ENCODE results near the gene THRAP3. TPM values are rescaled to one million over a fixed set of nuclear protein-coding genes. Genes with fewer than 3 reads are reported as not detected.
A peak's percentile ranks its signal among the peaks of the same experiment; 100 is the strongest.
"Not testable (repeated sequence)": the region's sequence is repeated elsewhere in the genome, so short reads cannot be mapped to it uniquely, and the experiment has no call there.

Gene THRAP3
- total RNA-seq, 2 experiments from 2014 or later: 142 to 167 TPM

DNA sequence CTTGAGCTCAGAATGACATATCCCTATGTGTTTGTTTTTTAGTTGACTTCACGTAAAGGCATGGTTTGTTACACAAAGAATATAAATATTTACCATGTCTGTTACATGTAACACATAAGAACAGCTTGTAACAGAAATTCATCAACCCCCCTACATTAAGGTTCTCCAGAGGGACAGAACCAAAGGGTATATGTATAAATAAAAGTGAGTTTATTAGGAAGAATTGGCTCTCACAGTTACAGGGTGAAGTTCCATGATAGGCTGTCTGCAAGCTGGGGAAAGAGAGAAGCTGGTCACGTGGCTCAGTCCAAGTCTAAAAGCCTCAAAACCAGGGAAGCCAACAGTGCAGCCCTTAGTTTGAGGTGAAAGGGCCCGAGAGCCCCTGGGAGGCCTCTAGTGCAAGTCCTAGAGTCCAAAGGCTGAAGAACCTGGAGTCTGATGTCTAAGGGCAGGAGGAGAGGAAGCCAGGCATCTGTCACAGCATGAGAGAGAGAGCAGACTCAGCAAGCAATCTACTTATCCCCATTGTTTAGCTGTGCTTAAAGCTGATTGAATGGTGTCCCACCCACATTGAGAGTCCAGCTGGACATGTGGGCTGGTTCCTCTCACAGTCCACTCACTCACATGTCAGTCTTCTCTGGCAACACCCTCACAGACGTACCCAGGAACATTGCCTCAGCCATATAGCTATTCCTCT is 15.8 kb downstream of the THRAP3 start:
- Mint-ChIP-seq H3K36me3 (ENCODE audit: low read depth) (peaks cover 32% of the 10 kb centered on the region), H3K27ac (no peak overlapping the region), H3K9me3 (no peaks in the 10 kb centered on the region), H3K27me3 (no peaks in the 10 kb centered on the region), H3K4me3 (no peak overlapping the region), H3K4me1 (peaks cover 23% of the 10 kb centered on the region)
- ChIA-PET CTCF (interaction anchor here (1.3 kb wide), 1 partner anchor 21 kb away, joined by 3 read pairs; no protein-coding TSS in a partner anchor), POLR2A (interaction anchor here (0.6 to 0.7 kb wide), 2 partner anchors 28 to 83 kb away, joined by 5 to 6 read pairs; no protein-coding TSS in a partner anchor)
- DNase-seq: no peak

DNA sequence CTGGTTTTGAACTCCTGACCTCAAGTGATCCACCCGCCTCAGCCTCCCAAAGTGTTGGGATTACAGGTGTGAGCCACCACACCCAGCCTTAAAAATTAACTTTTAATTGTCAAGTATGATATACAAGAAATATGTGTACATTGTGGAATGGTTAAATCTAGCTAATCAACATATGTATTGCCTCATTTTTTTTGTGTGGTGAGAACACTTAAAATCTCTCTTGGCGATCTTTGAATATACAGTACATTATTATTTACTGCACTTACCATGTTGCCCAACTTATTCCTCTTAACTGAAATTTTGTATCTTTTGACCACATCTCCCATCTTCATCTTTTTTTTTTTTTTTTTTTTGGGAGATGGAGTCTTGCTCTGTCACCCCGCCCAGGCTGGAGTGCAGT is 23.3 kb downstream of the THRAP3 start:
- Mint-ChIP-seq H3K36me3 (ENCODE audit: low read depth) (peaks cover 27% of the 10 kb centered on the region), H3K27me3 (no peaks in the 10 kb centered on the region), H3K27ac (no peak overlapping the region), H3K4me3 (no peak overlapping the region), H3K9me3 (no peaks in the 10 kb centered on the region), H3K4me1 (peaks cover 22% of the 10 kb centered on the region)
- ChIA-PET POLR2A (no interaction called here), CTCF (interaction anchor here (0.9 kb wide), 1 partner anchor 23 kb away, joined by 3 read pairs; no protein-coding TSS in a partner anchor)
- DNase-seq: no peak

DNA sequence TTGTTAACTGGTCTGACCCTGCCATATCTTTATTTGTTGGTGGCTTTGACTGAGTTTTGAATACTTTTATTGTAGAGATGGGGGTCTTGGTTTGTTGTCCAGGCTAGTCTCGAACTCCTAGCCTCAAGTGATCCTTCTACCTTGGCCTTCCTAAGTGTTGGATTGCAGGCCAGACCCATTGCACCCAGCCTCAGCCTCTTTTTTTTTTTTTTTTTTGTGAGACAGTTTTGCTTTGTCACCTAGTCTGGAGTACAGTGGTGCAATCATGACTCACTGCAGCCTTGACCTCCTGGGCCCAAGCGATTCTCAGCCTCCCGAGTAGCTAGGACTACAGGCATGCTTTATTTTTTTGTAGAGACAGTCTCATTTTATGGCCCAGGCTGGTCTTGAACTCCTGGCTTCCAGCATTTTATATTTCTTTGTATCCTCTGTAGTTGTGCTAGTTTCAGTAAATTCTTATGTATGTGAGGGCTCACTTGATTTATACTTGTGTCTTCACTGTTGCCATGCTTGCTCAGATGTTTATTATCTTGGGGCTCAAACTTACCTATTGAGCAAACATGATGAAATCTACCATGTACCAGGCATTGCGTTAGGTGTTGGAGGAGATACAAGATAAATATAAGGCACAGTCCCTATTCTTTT is 24.1 kb downstream of the THRAP3 start:
- H3K4me3 Mint-ChIP-seq: no peak overlapping the region
- DNase-seq: no peak
- H3K36me3 Mint-ChIP-seq (ENCODE audit: low read depth): peaks cover 27% of the 10 kb centered on the region
- ChIA-PET POLR2A (no interaction called here), CTCF (interaction anchor here (0.9 to 1.0 kb wide), 3 partner anchors 13 to 24 kb away, joined by 3 read pairs; partner anchors contain the start of gene THRAP3)
- H3K9me3 Mint-ChIP-seq: no peaks in the 10 kb centered on the region
- H3K27me3 Mint-ChIP-seq: no peaks in the 10 kb centered on the region
- peak overlapping the region; percentile 9 for H3K27ac Mint-ChIP-seq
- H3K4me1 Mint-ChIP-seq: peaks cover 25% of the 10 kb centered on the region

DNA sequence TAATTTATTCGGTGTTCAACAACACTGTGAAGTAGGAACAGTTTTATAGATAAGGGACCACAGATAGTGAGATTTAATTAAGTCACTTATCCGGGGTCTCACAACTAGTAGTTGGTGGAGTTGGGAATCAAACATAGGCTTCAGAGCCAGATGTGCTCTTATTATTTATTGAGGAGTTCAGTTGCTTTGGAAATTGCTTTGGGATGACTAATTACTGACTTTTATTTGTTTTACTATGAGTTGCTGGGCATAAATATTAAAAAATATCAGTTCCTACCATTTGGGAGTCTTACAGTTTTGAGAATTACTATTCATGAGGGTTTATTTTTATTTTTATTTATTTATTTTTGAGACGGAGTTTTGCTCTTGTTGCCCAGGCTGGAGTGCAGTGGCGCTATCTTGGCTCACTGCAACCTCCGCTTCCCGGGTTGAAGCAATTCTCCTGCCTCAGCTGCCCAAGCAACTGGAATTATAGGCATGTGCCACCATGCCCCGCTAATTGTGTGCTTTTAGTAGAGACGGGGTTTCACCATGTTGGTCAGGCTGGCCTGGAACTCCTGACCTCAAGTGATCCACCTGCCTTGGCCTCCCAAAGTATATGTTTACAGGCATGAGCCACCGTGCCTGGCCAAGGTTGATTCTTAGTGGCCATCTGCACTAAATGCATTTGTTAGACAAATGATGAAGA is 27.7 kb downstream of the THRAP3 start:
- peaks cover 28% of the 10 kb centered on the region for H3K4me1 Mint-ChIP-seq
- no peaks in the 10 kb centered on the region for H3K9me3 Mint-ChIP-seq

DNA sequence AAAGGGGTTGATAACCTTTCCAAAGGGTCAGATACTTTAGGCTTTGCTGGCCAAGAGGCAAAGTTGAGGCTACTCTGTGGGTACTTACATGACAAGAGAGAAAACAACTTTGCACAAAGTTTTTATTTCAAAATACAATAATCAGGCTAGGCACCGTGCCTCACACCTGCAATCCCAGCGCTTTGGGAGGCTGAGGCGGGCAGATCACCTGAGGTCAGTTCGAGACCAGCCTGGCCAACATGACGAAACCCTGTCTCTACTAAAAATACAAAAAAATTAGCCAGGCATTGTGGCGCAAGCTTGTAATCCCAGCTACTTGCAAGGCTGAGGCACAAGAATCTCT is 28.2 kb downstream of the THRAP3 start:
- H3K9me3 Mint-ChIP-seq, POLR2A ChIA-PET, DNase-seq, H3K4me3 Mint-ChIP-seq, H3K27me3 Mint-ChIP-seq, H3K27ac Mint-ChIP-seq: not testable (repeated sequence)
- H3K4me1 Mint-ChIP-seq: peaks cover 29% of the 10 kb centered on the region
- peaks cover 18% of the 10 kb centered on the region for H3K36me3 Mint-ChIP-seq (ENCODE audit: low read depth)
- CTCF ChIA-PET: interaction anchor here (0.6 kb wide), 1 partner anchor 119 kb away, joined by 3 read pairs; no protein-coding TSS in a partner anchor

More for the DNA sequence above, 27.7 kb downstream of the THRAP3 start:
- POLR2A ChIA-PET: no interaction called here
- CTCF ChIA-PET: interaction anchor here (0.6 kb wide), 1 partner anchor 118 kb away, joined by 3 read pairs; no protein-coding TSS in a partner anchor
- Mint-ChIP-seq H3K27me3 (no peaks in the 10 kb centered on the region), H3K4me3 (no peak overlapping the region), H3K36me3 (ENCODE audit: low read depth) (peaks cover 17% of the 10 kb centered on the region), H3K27ac (no peak overlapping the region)
- no peak for DNase-seq

DNA sequence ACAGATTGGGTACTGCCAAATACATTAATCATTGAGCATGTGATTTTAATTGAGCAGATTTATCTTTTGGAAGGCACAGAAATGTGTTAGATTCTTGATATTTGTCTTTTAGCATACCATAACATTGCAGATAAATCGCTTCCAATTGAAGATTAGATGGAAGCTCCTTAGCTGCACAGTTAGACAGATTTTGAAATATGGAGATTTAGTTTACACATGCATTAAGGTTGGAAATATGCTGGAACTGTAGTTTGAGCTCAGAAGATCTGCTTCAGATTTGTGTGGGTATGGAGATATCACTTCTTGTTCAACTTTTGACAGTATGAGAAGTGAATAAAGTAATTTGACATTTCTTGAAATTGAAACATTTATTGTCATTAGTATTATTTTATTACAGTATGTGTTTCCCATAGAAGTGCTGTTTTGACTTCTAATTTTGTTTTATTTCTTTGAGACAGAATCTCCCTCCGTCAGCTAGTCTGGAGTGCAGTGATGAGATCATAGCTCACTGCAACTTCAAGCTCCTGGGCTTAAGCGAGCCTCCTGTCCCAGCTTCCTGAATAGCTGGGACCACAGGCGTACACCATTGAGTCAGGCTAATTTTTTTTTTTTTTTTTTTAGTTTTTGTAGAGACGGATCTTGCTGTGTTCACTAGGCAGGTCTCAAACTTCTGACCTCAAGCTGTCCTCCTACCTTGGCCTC is 29.1 kb downstream of the THRAP3 start:
- Mint-ChIP-seq H3K9me3 (no peaks in the 10 kb centered on the region), H3K36me3 (ENCODE audit: low read depth) (peaks cover 16% of the 10 kb centered on the region), H3K4me1 (peaks cover 29% of the 10 kb centered on the region), H3K4me3 (no peak overlapping the region), H3K27me3 (no peaks in the 10 kb centered on the region), H3K27ac (no peak overlapping the region)
- POLR2A ChIA-PET: interaction anchor here (0.7 kb wide), 1 partner anchor 92 kb away, joined by 3 read pairs; no protein-coding TSS in a partner anchor
- DNase-seq: no peak
- CTCF ChIA-PET: interaction anchor here (1.2 to 1.4 kb wide), 2 partner anchors 21 to 104 kb away, joined by 3 read pairs; partner anchors contain the start of gene TRAPPC3

DNA sequence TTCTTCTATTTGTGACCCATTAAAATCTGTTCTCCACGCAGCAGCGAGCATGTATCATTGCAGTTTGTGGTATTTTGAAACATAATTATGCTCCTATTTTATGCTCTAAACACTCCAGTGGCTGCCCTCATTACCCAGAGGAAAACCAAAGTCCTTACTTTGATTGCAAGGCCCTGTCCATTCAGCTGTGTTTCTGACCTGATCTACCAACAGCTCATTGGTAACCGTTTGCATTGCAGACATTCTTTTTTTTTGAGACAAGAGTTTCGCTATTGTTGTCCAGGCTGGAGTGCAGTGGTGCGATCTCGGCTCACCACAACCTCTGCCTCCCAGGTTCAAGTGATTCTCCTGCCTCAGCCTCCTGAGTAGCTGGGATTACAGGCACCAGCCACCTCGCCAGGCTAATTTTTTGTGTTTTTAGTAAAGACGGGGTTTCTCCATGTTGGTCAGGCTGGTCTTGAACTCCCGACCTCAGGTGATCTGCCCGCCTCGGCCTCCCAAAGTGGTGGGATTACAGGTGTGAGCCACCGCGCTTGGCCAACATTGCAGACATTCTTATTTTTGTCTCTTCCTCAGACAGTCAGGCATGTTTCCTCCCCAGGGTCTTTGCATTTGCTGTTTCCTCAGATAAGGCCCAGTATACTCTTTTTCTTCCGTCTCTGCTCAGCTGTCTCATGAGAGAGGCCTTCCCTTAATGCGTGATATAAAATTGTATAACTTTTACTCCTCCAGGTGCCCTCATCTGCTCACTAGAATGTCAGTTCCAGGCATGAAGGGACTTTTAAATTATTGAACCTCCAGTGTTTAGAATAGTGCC is 32.5 kb downstream of the THRAP3 start:
- CTCF ChIA-PET: interaction anchor here (0.8 to 0.9 kb wide), 2 partner anchors 9 to 32 kb away, joined by 3 read pairs; no protein-coding TSS in a partner anchor
- POLR2A ChIA-PET: no interaction called here
- H3K9me3 Mint-ChIP-seq: no peaks in the 10 kb centered on the region

DNA sequence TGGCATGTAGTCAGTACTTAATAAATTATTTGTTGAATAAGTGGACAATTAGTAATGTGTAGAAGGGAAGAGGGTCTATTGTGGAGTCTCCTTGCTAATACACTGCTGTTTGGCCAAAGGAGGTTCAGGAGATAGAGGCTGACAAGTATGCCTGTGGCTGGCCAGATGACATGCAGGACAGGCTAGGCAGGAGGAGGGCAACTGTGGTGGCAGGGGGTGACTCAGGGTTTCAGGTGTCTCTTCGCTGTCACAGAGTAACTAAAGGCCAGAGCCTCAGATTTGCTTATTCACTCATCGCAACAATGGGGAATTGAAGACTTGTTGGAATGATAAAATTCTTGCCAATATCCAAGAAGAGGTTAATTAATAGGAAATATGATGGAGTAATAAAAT is 33.1 kb downstream of the THRAP3 start:
- ChIA-PET CTCF (no interaction called here), POLR2A (no interaction called here)
- Mint-ChIP-seq H3K27ac (peak overlapping the region; percentile 14), H3K36me3 (ENCODE audit: low read depth) (peaks cover 22% of the 10 kb centered on the region), H3K4me3 (no peak overlapping the region), H3K27me3 (no peaks in the 10 kb centered on the region), H3K4me1 (peaks cover 12% of the 10 kb centered on the region), H3K9me3 (no peaks in the 10 kb centered on the region)
- no peak for DNase-seq

More for the DNA sequence above, 32.5 kb downstream of the THRAP3 start:
- Mint-ChIP-seq H3K4me3 (no peak overlapping the region), H3K36me3 (ENCODE audit: low read depth) (peaks cover 21% of the 10 kb centered on the region), H3K27me3 (no peaks in the 10 kb centered on the region), H3K27ac (no peak overlapping the region), H3K4me1 (peaks cover 13% of the 10 kb centered on the region)
- no peak for DNase-seq

DNA sequence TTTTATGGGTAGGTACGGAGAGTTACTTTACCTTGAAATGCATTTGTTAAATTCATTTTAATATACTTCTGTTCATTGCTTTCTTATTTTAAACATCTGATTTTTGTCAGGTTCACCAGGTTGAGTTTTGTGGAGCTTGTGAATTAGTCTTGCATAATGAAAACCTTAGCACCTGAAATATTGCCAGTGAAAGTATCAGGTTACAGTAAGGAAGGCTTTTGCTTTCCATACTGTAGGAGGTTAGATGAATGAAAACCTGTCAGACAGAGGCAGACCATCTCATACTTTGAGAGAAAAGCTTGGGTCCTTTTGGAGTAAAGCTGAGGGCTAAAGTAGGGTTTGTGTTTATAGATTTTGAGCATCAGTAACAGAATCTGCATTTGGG is 34.7 kb downstream of the THRAP3 start:
- Mint-ChIP-seq H3K27ac (no peak overlapping the region), H3K4me3 (no peak overlapping the region), H3K27me3 (no peaks in the 10 kb centered on the region), H3K9me3 (no peaks in the 10 kb centered on the region), H3K36me3 (ENCODE audit: low read depth) (peaks cover 27% of the 10 kb centered on the region), H3K4me1 (peaks cover 10% of the 10 kb centered on the region)
- ChIA-PET POLR2A (no interaction called here), CTCF (interaction anchor here (0.9 kb wide), 1 partner anchor 15 kb away, joined by 3 read pairs; no protein-coding TSS in a partner anchor)
- no peak for DNase-seq

DNA sequence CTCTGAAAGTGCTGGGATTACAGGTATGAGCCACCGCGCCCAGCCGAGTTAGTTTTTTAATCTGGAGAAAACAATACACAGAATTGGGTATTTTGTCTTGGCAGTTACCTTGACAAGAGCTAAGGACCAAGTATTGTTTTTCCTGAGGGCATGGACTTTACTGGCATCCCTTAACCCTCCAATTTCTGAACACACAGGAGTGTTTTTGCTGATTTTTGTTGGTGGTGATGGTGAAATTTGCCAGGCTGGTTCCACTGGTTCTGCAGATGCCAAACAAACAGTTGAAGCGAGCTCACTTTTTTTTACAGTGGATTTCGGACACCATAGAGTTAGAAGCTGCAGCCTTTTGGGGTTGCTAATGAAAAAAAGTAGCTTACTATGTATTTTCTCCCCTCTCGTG is 44.7 kb downstream of the THRAP3 start:
- POLR2A ChIA-PET: no interaction called here
- H3K27ac Mint-ChIP-seq: no peak overlapping the region
- CTCF ChIA-PET: interaction anchor here (0.9 to 1.7 kb wide), 4 partner anchors 9 to 31 kb away, joined by 3 to 5 read pairs (median 4); no protein-coding TSS in a partner anchor
- no peaks in the 10 kb centered on the region for H3K9me3 Mint-ChIP-seq
- no peak for DNase-seq
- H3K27me3 Mint-ChIP-seq: no peaks in the 10 kb centered on the region
- H3K4me3 Mint-ChIP-seq: no peak overlapping the region
- H3K36me3 Mint-ChIP-seq (ENCODE audit: low read depth): peaks cover 18% of the 10 kb centered on the region
- H3K4me1 Mint-ChIP-seq: peaks cover 9% of the 10 kb centered on the region

DNA sequence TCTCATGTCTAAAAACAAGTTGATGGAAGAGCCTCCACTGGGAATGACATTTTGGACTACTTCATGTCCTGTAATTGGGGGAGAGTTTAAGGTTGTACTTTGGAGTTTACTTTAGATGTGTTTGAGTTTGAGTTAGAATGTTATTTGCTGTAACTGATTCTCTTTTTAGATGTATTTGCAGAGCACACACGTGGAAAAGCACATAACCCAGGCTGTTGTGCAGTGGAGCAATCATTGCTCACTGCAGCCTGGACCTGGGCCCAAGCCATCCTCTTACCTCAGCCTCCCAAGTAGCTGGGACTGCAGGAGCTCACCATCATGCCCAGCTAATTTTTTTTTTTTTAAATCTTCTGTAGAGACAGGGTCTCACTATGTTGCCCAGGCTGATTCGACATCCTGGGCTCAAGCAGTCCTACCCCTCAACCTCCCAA is 45.2 kb downstream of the THRAP3 start:
- Mint-ChIP-seq H3K9me3 (no peaks in the 10 kb centered on the region), H3K27me3 (no peaks in the 10 kb centered on the region), H3K27ac (no peak overlapping the region), H3K4me3 (no peak overlapping the region), H3K4me1 (peaks cover 6% of the 10 kb centered on the region), H3K36me3 (ENCODE audit: low read depth) (peaks cover 18% of the 10 kb centered on the region)
- ChIA-PET CTCF (interaction anchor here (0.9 to 1.7 kb wide), 4 partner anchors 9 to 135 kb away, joined by 4 to 8 read pairs (median 5); no protein-coding TSS in a partner anchor), POLR2A (no interaction called here)
- no peak for DNase-seq

DNA sequence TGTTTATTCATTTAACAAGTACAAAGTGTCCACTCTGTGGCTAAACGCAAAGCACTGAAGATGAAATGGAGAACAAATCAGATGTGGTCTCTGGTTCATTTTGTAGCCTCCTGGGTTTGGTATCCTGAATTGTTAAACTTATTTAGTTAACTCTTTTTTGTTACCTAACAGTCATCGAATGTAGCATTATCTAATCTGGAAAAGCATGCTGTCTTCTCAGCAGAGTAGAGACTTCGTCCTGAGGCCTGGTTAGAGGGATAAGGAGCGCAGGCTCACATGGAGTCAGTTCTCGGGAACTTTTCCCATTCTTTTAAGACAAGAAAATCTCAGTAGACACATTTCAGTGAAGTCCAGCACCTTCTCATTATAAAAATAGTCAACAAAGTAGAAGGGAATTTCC is 48.8 kb downstream of the THRAP3 start:
- no peak for DNase-seq
- ChIA-PET CTCF (interaction anchor here (1.6 kb wide), 1 partner anchor 13 kb away, joined by 11 read pairs; no protein-coding TSS in a partner anchor), POLR2A (no interaction called here)
- Mint-ChIP-seq H3K27me3 (no peaks in the 10 kb centered on the region), H3K36me3 (ENCODE audit: low read depth) (peaks cover 20% of the 10 kb centered on the region), H3K9me3 (no peaks in the 10 kb centered on the region), H3K4me1 (peaks cover 5% of the 10 kb centered on the region), H3K4me3 (no peak overlapping the region), H3K27ac (no peak overlapping the region)

Data from activated CD4-positive, alpha-beta T cell treated with anti-CD3 and anti-CD28 coated beads, Interleukin-2, amount 10 ng/mL, durations not matched to agents 7 days and 5 days (primary cell).